K562 (cell line): ENCODE measurements around the gene NAA80. TPM values are rescaled to one million over a fixed set of nuclear protein-coding genes. Genes with fewer than 3 reads are reported as not detected.

Source experiments
- ARID3B ChIP-seq: fragments of 250-450 bp; sonication (Bioruptor Pico); IDR thresholded peaks from 2 replicates; pipeline ENCODE4 v1.4.0; 2020; ENCODE audit warnings: borderline replicate concordance
- CTCF ChIP-seq, 3 experiments: IDR thresholded peaks in 2 of 3; conservative IDR thresholded peaks in 1 of 3; 2 replicates each; pipeline ENCODE4 v1.5.1; 2011 to 2012; ENCODE audit warnings: low read length in 3 of 3, mild to moderate bottlenecking in 3 of 3, control low read depth in 2 of 3, improper control_type of control experiment in 1 of 3, inconsistent platforms in 1 of 3, low read depth in 1 of 3, mixed read lengths in 1 of 3, moderate library complexity in 1 of 3; ENCODE audit not compliant: insufficient read depth in 2 of 3
- FOXA1 ChIP-seq: fragments of 450-650 bp; IDR thresholded peaks from 2 replicates; pipeline ENCODE4 v1.6.1; 2016; ENCODE audit warnings: mild to moderate bottlenecking, borderline replicate concordance
- FOXO4 ChIP-seq: fragments of 450-650 bp; formaldehyde crosslinking; IDR thresholded peaks from 2 replicates; pipeline ENCODE4 v1.4.0; 2020; ENCODE audit warnings: mild to moderate bottlenecking, moderate library complexity
- LCOR ChIP-seq: sonication (generic); formaldehyde crosslinking; IDR thresholded peaks from 2 replicates; pipeline ENCODE4 v1.8.0; 2022; ENCODE audit warnings: mild to moderate bottlenecking, missing genetic modification reagents
- SRF ChIP-seq, 2 experiments: fragments of 250-450, 450-650 bp in 1 of 2; sonication (Bioruptor Pico) in 1 of 2; sonication (generic) in 1 of 2; formaldehyde crosslinking; IDR thresholded peaks; 2 replicates each; pipeline versions ENCODE4 v1.5.0 to v1.5.1; 2020 to 2022; ENCODE audit warnings: mild to moderate bottlenecking in 1 of 2, missing genetic modification reagents in 1 of 2
- WHSC1 ChIP-seq: IDR thresholded peaks from one replicate; pipeline ENCODE4 v1.6.1; 2012; ENCODE audit warnings: low read length, control low read depth, inconsistent platforms
- ZBED1 ChIP-seq: IDR thresholded peaks from 2 replicates; pipeline ENCODE4 v1.6.1; 2014
- ZBTB2 ChIP-seq: fragments of 450-650 bp; IDR thresholded peaks from 2 replicates; pipeline ENCODE4 v1.6.1; 2016; ENCODE audit warnings: antibody characterized with exemption
- ZFP36 ChIP-seq: fragments of 150-350 bp; IDR thresholded peaks from 2 replicates; pipeline ENCODE4 v1.6.1; 2018; ENCODE audit warnings: low read length, low read depth; ENCODE audit not compliant: partially characterized antibody
- ZFP91 ChIP-seq: sonication (generic); formaldehyde crosslinking; IDR thresholded peaks from 2 replicates; pipeline ENCODE4 v1.8.0; 2022; ENCODE audit warnings: mild to moderate bottlenecking, missing genetic modification reagents
- ZHX1 ChIP-seq: fragments of 150-350 bp; conservative IDR thresholded peaks from 2 replicates; pipeline ENCODE4 v1.6.1; 2014; ENCODE audit warnings: low read length
- ZNF134 ChIP-seq: fragments of 250-450 bp; sonication (Bioruptor Pico); conservative IDR thresholded peaks from 2 replicates; pipeline ENCODE4 v1.4.0; 2020
- ZNF354B ChIP-seq: fragments of 250-450 bp; sonication (Bioruptor Pico); IDR thresholded peaks from 2 replicates; pipeline ENCODE4 v1.4.0; 2020
- ZNF444 ChIP-seq: fragments of 250-450 bp; sonication (Bioruptor Pico); IDR thresholded peaks from 2 replicates; pipeline ENCODE4 v1.4.0; 2020; ENCODE audit warnings: mild to moderate bottlenecking, moderate library complexity
- ZNF551 ChIP-seq: fragments of 250-450 bp; sonication (Bioruptor Pico); IDR thresholded peaks from 2 replicates; pipeline ENCODE4 v1.5.0; 2021; ENCODE audit warnings: mild to moderate bottlenecking, moderate library complexity
- polyA plus RNA-seq, 8 experiments: library from polyadenylated mRNA; depleted of rRNA in 4 of 8; stranded (reverse) in 5 of 8; unstranded in 3 of 8; fragments of >200 nt; fragmentation: Nextera tagmentation in 2 of 8; fragmentation: Illumina TruSeq in 1 of 8; extraction: Ambion mirVana in 2 of 8; extraction: Trizol in 1 of 8; gene quantifications; 2 replicates each; pipeline versions ENCODE4 v1.2.1 to v1.2.3, GENCODE V29; 2011 to 2014; ENCODE audit warnings: inconsistent platforms in 1 of 8, missing spikeins in 1 of 8
- total RNA-seq, 7 experiments: library from RNA; depleted of rRNA in 6 of 7; stranded (reverse); fragments of >200 nt in 6 of 7; fragmentation: Illumina TruSeq in 2 of 7; extraction: Trizol in 2 of 7; gene quantifications; 2 replicates each; pipeline versions ENCODE4 v1.2.1 to v1.2.3, GENCODE V29; 2011 to 2021; ENCODE audit warnings: low replicate concordance in 1 of 7

The NAA80 gene
- total and polyA plus RNA-seq, 9 of the 15 experiments (the other 6 are each of a cell fraction or from before 2014, with no cell fraction given), result 0.82 to 24.0 (median 8.6) TPM

- TF ChIP-seq CTCF (IDR thresholded peaks at IDR 0.05 in 2 of 3, conservative IDR thresholded peaks at IDR 0.05 in 1 of 3; ENCODE audit: insufficient read depth in 2 of 3, low read depth in 1 of 3, low read length in 3 of 3) (peak; percentile 38 to 44 (median 41); a peak in 4 of 6 replicates), ZHX1 (no peak), ARID3B (no peak), FOXO4 (CRISPR knock-in tag) (no peak), ZNF134 (no peak), WHSC1 (no peak), FOXA1 (no peak), ZBED1 (no peak), ZNF551 (no peak), LCOR (CRISPR knock-in tag) (no peak), ZNF444 (CRISPR knock-in tag) (no peak), ZBTB2 (peak; percentile 59; the same call in 1 of the 2 replicates), ZNF354B (CRISPR knock-in tag) (no peak), ZFP36 (no peak), SRF (CRISPR knock-in tag; IDR thresholded peaks at IDR 0.05) (no peak; a peak in 1 of 4 replicates), ZFP91 (CRISPR knock-in tag) (no peak; the same call in 1 of the 2 replicates)
These were observed at the start of gene NAA80, which contains the start of gene HYAL3 (continued) for GRCh38 chr3:50298836-50299637.
